ENCODE data around the gene LIF. TPM values are rescaled to one million over a fixed set of nuclear protein-coding genes. Genes with fewer than 3 reads are reported as not detected.

Gene LIF
- total and polyA plus RNA-seq, 2 of the 4 experiments (the other 2 are of a cell fraction): 130 to 214 TPM

DNA sequence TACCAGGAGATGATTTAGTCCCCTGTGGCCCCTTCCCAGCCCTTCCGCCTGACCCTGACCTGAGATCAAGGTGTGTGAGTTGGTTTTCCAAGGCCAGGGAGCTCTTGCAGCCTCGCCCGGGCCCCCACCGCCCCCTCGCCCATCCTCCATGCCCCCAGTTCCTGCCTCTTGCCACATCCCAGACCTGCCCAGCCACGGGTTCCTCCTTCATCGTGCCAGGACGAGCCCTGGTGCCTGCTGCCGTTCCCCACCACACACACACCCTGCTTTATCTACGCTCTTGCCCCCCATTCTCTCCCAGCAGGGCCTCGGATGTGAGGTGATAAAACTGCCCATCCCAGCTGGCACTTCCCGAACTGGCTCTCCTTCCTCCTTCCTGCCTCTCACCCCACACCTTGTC is 1.4 kb upstream of the LIF start:
- Histone ChIP-seq H3K79me1 (ENCODE audit: low read depth in 1 of 2, low read length in 2 of 2) (peaks cover 29 to 43% of the 10 kb centered on the region in 2 experiments), H4K20me1 (ENCODE audit: insufficient read depth, low read length) (no peaks in the 10 kb centered on the region), H3K4me1 (ENCODE audit: control insufficient read depth, insufficient read depth, low read length) (peaks cover 67% of the 10 kb centered on the region), H3K9me3 (ENCODE audit: control insufficient read depth, insufficient read depth, low read length) (no peaks in the 10 kb centered on the region), H3K36me3 (ENCODE audit: control insufficient read depth, insufficient read depth, low read length) (peaks cover 21% of the 10 kb centered on the region), H3K9me1 (ENCODE audit: insufficient read depth, low read length) (peaks cover 29% of the 10 kb centered on the region), H3K27ac (ENCODE audit: insufficient read depth, low read length) (peak overlapping the region; percentile 100), H3K18ac (ENCODE audit: low read depth, low read length) (peak overlapping the region; percentile 48; the same call in 1 of the 2 replicates), H3K4me3 (ENCODE audit: insufficient read depth, low read depth, low read length) (no peak overlapping the region), H2BK5ac (ENCODE audit: low read depth, low read length, poor library complexity, severe bottlenecking) (peak overlapping the region; percentile 25), H4K8ac (ENCODE audit: low read depth in 2 of 2, low read length in 2 of 2) (peak overlapping the region; percentile 82 to 96; a peak in 3 of 4 replicates), H2AFZ (replicated peaks; ENCODE audit: low read length, poor library complexity) (no peak overlapping the region), H2AK9ac (replicated peaks; ENCODE audit: low read depth, low read length, poor library complexity) (peak overlapping the region; percentile 76), H3K27me3 (ENCODE audit: control insufficient read depth, insufficient read depth, low read length) (no peaks in the 10 kb centered on the region), H4K5ac (ENCODE audit: low read depth, low read length) (peak overlapping the region; percentile 92), H2AK5ac (ENCODE audit: low read depth, low read length) (peak overlapping the region; percentile 95), H2BK20ac (ENCODE audit: low read depth, low read length) (peak overlapping the region; percentile 58; the same call in 1 of the 2 replicates), H4K91ac (ENCODE audit: insufficient read depth, low read depth, low read length) (peak overlapping the region; percentile 87; the same call in 1 of the 2 replicates), H3K56ac (ENCODE audit: extremely low read depth, insufficient read depth, low read length) (no peak overlapping the region), H3K23ac (ENCODE audit: low read depth, low read length) (no peak overlapping the region), H3K4ac (ENCODE audit: low read depth, low read length) (peak overlapping the region; percentile 89), H2BK120ac (ENCODE audit: low read depth, low read length) (peak overlapping the region; percentile 91; the same call in 1 of the 2 replicates), H3K14ac (replicated peaks; ENCODE audit: low read depth, low read length) (no peak overlapping the region; the same call in 1 of the 2 replicates), H3K9ac (ENCODE audit: low read depth, low read length) (no peak overlapping the region; the same call in 1 of the 2 replicates), H2BK15ac (ENCODE audit: low read depth, low read length) (peak overlapping the region; percentile 89; the same call in 2 of the 3 replicates), H3K4me2 (ENCODE audit: low read depth, low read length) (no peak overlapping the region; the same call in 1 of the 2 replicates)
- WGBS, 2 experiments (ENCODE audit: extremely low coverage in 2 of 2, insufficient read length in 1 of 2): 77% methylated on average over 7 of the region's 12 CpGs; no CpG with 5 or more reads in 1 of the 2 experiments
- ChIA-PET POLR2A (ENCODE audit: unreplicated experiment) (no interaction called here), CTCF (no interaction called here)
- dilution Hi-C loops (cut with HindIII; ENCODE audit: low sequenced_read_pairs, unreplicated experiment) (no loop called here), in situ Hi-C loops (cut with MboI; ENCODE audit: low sequenced_read_pairs) (no loop called here), intact Hi-C loops (cut with micrococcal nuclease) (loop anchor here (2.0 to 5.0 kb wide), 2 partner anchors 43 to 91 kb away; no protein-coding TSS in a partner anchor)
- BruUV-seq (replicated peaks): no TSS peak
- ATAC-seq (ENCODE audit: low read depth): no peak
- no peak for DNase-seq
- TF ChIP-seq MAZ (IDR thresholded peaks at IDR 0.05; ENCODE audit: borderline replicate concordance, low read depth, low read length) (0 out of 2 replicates have a peak, but pooled peaks have one; percentile 10), ELK1 (IDR thresholded peaks at IDR 0.05; ENCODE audit: borderline replicate concordance, low read depth, low read length) (no peak), POLR2A (IDR thresholded peaks at IDR 0.05; ENCODE audit: low read depth, low read length) (peak; percentile 60; the same call in 1 of the 2 replicates)
